NOMO-1 (cell line): ENCODE data around the gene PYROXD2.
A peak's percentile ranks its signal among the peaks of the same experiment; 100 is the strongest.

Experiments
- DNase-seq, 2 experiments: peaks; one replicate each; lab custom pipeline; 2025; ENCODE audit not compliant: unreplicated experiment in 2 of 2; lab: John Stamatoyannopoulos, UW

Gene PYROXD2

DNA sequence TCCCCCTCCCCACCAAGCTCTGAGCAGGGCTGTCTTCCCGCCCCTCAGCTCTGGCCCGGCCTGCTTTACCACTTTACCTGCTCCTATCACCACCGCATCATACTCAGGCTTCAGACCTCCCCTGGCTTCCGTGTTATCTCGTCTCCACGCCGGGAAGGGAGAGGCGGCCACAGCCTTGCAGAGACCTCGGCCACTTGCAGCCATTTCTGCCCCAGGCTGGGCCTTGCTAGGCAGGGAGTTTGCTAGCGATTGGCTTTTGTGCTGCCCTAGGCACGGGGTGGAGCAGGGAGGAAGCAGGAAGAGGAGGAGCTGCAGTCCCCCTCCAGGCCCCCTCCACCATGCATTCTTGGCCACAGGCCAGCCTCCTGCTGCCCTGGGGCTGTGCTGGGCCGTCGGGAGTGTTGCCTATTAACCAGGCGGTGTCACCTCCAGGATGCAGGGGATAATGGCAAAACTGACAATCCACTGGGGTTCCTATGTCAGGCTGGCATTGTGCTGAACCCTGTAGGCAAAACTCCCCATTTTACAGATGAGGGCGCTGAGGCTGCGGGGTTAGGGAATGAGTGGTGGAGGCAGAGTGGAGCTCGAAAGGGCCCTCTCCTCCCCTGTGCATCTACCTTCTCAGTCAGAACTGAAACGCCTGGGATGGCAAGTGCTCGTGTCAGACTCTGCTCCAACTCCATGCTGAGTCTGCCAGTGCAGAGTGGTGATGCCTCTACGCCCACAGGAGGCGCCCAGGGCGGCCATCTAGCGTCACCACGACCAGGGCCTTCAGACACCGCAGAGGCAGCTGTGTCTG is at the start of gene PYROXD2:
TSS of gene PYROXD2 (minus strand) at position 251 of the 799 bp plus-strand sequence. CDS start at position 204, 47 bp downstream.
- DNase-seq: no peak

DNA sequence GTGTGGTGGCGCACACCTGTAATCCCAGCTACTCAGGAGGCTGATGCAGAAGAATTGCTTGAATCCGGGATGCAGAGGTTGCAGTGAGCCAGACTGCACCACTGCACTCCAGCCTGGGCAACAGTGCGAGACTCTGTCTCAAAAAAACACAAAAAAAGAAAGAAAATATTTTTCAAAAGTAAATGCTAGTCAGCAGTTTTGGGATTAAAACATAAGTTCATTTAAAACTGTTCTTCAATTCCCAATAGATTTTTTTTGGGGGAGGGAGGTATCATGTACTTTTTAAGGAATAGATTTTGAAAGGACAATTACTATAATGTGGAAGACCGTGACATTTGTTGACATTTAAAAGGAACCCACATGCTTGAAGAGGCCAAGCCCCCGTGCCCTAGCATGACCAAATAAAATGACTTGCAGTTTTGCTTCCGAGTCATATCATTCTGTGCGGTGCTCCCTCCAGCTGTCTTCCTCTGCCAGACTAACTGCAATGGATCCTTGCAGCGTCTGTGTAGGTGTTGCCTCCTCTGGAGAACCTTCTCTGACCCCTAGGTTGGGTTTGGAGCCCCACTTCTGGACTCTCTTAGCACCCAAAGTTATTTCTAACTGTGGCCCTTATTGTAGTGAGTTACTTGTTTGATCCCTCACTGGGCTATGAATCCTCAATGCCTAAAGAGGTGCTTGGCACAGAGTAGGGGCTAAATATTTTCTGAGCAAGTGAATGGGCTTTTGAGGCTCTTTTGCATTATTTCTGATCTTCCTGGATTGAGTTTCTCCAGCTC is 49.2 kb upstream of the PYROXD2 start:
- DNase-seq: peak in 1 of 2 experiments; percentile 13

DNA sequence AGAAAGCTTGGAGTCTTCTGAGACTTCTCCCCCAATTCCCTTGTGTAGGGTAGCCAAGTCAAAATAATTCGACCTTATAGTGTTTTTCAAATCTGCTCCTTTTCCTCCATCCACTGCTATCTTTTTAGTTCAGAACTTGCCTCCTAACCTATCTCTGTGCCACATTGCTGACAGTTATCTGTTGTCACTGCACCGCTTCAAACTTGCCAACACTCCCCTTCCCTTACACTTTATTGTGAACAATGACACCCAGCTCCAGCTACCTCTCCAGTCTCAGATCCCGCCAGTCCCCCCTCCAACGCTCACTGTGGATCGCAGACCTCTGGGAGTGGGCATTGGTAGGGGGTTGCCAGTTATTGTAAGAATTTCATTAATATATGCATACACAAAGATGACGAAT is 48.0 kb upstream of the PYROXD2 start:
- no peak for DNase-seq

DNA sequence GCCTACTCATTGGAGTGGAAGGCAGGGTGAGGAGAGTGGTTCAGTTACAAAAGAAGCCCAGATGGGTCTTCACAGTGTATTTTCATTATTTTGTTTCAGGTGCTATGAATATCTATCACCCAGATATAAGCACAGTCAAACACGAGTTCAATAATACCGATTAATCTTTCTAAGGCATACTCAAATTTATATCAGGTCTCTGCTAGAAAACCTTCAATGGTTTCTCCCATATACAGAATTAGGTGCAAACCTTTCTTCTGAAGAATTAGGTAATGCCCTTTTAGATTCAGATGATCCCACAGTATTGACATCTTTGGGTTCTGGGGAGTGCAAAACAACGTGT is 46.5 kb upstream of the PYROXD2 start:
- no peak for DNase-seq

DNA sequence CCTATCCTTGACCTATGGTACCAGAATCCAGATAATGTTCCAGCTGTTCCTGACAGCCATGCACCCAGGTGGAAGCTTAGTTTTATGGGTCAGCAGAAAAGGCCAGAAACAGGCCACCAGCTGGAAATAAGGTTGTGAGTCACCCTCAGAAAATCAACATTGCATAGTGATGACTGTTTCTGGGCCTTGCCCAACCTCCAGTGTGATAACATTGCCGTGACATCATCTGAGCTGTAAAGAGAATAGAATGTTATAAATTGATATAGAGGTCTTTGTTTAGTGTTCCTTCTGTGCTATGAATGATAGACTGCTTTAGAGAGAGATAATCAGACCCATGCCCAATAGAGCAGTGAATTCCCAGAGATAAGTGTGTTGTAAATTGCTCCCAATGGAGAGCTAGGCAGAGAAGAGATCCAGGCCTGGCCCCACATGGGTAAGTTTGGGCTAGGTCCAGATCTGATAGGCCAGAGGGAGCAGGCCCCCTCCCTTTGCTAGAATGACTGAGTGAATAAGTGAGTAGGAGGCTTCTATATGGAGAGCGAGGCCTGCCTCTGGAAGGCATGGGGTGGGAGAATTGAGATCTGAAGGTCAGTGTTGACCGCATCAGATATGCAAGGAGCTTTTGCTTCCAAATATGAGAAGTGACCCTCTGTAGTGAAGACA is 46.0 kb upstream of the PYROXD2 start:
- DNase-seq: no peak

DNA sequence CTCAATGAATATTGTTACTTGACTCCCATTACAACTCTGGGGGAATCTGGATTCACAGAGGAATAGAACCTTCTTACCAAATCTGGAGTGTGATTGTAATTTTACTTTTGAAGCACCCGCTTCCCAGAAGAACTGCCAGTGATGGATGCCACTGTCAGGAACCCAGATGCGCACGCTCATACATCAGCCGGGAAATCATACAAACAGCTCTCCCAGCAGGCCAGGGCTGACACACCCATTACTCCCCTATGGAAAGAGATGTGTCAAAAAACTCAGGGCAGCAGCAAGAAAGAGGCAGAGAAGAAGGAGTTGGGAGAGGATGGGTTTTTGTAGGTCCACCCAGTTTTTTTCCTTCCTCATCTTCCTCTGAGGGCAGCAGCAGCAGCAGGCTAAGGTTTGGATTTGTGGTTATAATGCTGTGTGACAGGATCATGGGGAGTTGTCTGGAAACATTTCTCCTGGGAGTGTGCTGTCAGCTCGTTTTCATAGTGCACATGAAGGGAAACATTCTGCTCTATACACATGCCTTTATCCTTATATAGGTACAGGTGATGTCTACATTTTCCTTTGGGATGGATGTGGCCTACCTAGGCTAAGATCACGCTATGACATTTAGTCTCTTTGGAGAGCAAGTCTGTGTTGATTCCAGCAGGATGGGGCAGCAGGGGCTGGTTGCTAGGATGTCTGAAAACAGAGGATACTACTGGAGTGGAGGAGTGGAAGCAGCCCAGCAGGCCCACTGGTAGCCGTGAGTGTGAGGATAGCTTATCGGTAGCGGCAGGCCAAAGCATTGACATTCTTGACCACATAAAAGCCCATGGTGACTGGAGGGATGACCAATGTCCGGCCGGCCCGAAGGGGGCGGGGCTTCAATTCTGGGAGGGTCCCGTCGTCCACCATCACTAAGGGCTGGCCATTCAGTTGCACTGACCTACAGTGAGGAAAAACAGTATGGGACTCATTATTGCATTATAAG is 44.1 kb upstream of the PYROXD2 start:
- DNase-seq: no peak

DNA sequence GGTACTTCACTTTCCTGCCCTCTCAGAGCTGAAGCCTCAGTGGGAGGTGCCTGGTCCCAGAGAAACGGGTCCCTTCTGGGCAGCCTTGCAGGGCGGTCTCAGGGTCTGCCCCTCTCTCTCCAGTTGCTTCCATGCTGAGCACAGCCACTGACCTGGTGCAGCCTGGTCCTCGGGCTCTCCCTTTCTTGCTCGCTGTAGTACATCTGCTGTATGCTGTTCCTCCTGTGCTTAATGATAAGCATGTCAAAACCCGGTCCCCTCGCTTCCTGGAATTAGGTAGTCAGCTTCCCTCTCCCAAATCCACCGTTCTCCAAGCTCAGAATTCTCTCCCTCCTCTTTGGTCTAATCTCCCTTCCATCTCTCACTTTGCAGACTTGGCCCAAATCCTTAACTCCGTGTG is 42.7 kb upstream of the PYROXD2 start:
- DNase-seq: no peak

DNA sequence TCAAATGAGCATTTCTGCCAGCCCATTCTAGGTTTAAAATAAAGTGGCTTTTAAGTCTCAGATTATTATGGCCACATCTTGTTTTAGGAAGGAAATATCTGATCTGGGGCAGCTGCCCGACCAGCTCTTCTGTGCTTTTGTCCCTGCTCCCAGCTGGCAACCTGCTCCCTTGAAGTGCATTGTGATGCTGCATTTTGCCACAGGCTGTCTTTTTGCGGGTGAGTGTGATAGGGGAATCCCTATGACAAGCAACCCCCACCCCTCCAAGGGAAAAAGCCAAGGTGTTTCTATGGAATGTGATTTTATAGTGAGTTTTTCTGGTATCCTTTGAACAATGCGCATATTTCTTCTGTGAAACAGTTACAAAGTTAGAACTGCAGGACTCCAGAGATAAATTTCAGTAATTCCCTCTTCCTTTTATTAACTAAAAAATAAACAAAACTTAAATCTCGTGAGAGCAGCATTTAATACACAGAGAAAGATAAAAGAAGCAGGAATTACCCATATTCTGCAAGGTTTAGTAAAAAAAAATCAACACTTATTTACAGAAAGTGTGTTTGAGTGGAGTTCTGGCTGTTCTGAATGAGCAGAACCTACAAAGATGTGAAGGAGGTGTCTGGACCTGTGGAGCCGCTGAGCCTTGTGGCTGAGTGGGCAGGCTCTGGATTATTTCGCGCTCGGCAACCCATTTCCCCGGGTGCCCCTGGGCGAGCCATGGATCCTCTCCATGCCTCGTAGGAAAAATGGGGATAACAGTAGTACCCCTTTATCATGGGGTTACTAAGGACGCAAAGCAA is 41.9 kb upstream of the PYROXD2 start:
- DNase-seq: no peak

DNA sequence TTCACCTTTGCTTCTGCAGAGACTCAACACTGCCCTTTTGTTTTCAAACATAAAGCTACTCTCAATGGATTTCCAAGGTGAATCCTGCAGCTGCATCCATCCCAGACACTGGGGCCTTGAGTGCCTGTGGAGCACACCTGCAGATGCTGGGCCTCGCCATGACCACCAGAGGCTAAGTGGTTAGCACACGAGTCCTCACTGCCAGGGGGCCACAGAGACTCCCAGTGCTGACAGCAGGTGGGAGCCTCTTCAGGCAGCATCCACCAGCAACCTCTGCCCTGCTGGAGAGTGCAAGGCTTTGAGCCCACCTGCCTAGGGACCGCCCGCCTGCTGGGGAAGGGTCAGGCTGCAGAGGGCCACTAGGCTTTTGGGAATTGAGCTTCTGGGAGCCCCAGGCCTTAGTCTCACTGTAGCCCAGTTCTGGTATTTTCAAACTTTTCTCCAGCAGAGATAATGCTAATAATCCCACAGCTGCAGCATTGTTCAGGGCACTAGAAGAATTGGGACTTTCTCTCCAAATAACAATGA is 41.1 kb upstream of the PYROXD2 start:
- no peak for DNase-seq

DNA sequence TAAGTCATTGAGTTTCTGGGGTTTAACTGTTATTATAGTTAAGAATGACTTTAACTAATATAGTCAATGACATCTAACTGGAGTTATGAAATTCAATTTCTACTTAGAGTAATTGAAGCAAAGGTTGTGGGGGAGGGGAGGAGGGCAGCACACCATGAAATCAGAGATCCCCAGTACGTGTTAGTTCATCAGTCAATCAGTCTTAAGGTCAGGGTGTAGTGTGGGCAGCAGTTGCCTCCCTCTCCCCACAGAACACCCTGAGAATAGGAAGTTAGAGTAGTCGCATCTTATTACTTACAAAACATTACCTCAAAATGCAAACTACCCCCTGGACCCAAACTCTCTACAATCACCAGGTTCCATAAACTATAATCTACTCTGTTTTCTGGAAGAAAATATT is 38.7 kb upstream of the PYROXD2 start:
- DNase-seq: no peak

DNA sequence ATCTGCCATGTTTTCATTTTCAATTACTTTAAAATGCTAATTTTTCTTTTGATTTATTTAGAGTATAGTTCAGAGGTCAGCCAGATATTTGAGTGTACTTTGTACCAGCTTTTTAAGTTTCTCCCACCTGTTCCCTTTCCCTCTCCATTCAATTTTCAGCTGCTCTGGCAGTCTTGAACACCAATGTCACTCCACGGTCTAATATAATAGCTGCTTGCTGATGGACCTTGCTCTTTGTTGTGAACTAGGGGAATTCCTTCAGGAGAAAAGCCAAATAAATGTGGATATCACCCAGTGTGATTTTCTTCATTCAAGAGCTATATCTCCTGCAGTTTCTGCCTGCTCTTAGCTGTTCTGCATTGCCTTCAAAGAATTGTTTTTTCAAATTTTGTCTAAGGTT is 35.6 kb upstream of the PYROXD2 start:
- DNase-seq: no peak

DNA sequence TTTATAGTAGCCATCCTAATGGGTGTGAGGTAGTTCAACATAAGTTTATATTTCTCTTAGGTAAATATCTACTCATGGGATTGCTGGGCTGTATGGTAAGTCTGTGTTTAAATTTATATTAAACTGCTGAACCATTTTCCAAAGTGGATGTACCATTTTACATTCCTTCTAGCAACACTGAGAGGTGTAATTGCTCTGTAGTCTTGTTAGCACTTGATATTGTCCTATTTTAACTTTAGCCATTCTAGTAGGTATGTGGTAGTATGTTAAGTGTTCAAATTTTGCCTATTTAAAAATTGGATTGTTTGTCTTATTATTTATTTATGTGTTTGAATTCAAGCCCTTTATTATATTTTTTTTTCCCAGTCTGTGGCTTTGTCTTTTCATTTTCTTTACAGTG is 34.3 kb upstream of the PYROXD2 start:
- DNase-seq: no peak

DNA sequence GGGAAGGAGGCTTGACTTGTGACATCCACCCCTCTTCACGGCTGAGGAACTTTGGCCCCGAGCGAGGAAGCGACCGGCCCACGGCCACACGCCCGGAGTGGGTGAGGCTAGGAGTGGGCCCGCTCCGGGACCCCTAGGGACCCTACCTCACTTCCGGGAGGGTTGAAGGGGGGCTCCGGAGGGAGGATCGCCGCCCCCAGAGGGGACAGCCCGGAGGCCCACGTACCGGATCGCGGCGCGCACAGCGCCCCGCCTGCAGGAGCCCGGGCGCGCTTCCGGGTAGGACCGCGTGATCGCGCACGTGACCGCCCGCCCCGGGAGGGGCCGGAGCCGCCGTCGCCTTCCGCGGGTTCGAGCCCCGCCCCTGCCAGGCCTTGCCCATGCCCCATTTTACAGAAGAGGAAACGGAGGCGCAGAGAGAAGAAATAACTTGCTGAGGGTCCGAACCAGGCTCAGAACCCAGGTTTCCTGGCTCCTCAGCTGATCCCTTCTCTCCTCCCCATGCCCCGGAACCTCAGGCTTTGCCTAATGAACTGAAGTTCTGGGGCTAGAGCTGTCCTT is 31.8 kb upstream of the PYROXD2 start, which contains the start of gene HPS1:
TSS of gene HPS1 (minus strand) at position 275 of the 561 bp plus-strand sequence. CDS start 3,695 bp downstream, outside the sequence.
- peak; percentile 56 to 66 for DNase-seq

DNA sequence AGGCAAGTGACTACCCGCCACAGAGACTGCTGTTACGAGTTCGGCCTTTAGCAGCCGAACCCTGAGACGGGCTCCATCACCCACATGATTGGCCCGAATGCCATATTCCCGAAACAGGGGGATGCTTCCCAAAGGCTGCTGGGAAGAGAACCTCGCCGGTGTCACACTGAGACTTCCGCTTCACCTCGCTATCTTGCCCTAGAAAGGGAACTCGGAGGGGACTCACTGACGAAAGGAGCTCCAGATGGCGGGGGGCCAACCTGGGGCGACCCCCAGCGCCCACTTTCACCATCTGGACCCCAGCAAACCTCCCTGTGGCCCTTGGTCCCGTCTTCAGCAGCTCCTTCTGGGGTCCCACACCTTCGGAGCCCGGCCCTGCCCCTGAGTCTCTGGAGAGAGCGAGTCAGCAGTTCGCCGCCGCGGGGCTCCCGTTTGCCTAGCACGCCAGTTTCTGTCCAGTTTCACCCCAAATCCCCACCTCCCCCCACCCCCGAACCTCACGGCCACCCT is 31.2 kb upstream of the PYROXD2 start:
- peak in 1 of 2 experiments; percentile 56 for DNase-seq

DNA sequence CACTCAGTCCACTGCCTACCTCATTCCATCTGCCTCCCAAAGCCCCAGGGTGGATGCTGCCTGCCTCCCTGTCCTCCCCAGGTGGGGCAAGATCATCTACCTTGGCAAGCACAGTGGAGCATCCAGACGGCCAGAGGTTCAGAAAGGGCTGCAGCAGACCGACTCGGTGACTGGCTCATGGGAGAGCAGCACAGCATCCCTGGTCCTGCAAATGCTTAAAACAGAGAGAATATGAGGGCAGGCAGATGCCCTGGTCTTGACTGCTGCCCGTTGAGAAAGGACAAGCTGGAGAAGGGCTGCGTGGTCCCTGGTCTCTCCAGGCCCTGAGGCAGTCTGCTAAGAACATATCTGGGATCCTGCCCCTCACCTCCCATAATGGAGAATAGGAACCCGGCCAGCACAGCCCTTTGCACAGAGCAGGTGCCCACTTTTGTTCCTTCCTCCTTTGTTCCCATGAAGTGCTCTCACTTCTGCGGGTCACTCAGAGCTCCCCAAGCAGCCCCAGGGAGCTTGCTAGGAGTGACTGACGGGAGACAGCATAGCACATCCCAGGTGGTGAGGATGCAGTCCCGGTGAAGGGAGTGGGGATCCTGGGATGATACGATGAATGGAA is 30.3 kb upstream of the PYROXD2 start:
- no peak for DNase-seq

DNA sequence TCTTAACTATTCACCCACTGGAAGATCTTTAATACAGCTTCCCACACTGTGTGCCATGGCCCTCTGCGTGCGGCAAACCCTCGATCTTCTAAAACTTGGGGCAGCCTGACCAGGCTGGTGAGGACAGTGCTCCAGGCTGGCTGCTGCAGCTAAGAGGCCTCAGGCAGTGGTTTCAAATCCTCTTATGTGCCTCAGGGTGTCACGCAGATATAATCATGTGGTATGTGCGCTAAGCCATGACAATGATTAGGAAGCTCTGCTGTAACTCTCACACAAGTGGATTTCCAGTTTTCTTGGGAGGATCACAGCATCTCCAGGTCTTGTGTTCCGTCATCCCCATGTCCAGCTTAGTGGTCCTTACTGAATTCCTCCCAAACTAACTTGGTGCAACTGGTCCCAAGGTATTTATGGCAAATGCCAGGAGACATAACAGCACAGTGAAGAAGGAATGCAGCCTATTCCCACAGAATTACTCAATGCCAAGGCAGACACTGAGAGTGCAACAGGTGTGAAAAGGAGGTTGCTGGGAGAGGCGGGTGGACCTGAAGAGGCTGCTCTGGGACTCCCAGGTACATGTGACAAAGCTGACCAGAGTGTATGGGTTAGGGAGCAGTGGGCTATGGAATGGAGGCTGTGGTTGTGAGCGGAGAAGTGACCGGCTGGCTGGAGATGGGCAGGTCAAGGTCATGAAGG is 29.5 kb upstream of the PYROXD2 start:
- DNase-seq: peak in 1 of 2 experiments; percentile 12

DNA sequence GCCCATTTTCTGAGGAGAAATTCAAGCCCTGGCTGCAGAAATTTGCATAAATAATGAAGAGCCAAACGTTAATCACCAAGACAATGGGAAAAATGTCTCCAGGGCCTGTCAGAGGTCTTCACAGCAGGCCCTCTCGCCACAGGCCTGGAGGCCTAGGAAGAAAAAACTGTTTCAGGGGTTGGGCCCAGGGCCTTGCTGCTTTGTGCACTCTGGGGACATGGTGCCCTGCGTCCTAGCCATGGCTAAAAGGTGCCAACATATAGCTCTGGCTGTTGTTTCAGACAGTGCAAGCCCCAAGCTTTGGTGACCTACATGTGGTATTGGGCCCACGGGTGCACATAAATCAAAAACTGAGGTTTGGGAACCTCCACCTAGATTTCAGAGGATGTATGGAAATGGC is 23.7 kb upstream of the PYROXD2 start:
- DNase-seq: no peak

DNA sequence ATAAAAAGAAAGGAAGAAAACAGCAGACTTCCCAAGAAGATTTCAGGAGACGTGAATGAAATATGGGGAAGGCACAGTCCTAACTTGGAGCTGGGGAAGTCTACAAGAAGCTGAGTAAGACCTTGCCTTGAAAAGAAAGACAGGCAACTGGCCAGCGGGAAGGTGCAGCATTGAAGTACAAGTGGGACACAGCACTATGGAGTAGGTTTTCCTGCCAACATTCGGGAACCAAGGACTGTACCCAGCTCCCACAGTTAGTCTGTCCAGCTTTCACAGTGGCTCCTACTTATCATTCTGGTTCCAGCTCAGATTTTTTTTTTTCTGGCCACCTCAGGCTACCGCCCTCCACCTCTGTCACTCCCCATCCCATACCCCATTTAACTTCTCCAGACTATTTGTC is 21.7 kb upstream of the PYROXD2 start:
- DNase-seq: no peak
